ENCODE results near the gene DNAI1.
"Not testable (repeated sequence)": the region's sequence is repeated elsewhere in the genome, so short reads cannot be mapped to it uniquely, and the experiment has no call there.

DNAI1 gene

DNA sequence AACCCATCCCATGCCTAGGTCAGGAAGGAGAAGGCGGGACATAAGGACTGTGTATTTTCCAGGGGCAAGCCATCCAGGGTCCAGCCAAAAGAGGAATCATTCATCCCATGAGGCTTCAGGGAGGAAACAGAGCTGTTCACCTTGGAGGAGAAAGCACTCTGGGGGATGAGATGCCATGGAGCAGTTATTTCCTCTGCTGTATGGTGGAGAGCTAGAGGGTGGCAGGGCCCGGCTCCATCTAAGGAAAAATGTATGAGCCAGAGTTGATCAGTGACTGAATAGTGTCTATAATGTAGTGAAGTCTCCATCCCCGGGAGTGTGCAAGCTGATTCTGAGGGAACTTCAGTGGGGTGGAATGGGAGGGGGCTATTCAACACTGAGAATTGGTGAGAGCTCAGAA is 56.2 kb downstream of the DNAI1 start:
- no peak for DNase-seq

DNA sequence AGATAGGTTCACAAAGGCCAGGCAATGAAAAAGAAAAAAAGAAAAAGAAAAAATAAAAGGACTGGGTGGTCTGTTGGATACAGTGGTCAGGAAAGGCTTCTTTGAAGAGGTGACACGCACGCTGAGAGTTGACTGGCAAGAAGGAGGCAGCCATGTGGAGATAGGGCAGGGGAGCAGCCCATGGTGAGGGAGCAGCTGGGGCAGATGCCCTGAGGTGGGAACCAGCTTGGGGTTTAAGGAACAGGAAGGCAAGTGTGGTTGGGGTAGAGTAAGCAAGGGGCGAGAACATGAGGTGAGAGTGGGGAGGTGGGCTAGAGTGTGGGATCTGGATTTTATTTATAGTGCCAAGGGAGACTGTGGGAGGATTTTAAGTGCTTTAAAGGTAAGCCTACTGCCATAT is 57.4 kb downstream of the DNAI1 start:
- no peak for DNase-seq

DNA sequence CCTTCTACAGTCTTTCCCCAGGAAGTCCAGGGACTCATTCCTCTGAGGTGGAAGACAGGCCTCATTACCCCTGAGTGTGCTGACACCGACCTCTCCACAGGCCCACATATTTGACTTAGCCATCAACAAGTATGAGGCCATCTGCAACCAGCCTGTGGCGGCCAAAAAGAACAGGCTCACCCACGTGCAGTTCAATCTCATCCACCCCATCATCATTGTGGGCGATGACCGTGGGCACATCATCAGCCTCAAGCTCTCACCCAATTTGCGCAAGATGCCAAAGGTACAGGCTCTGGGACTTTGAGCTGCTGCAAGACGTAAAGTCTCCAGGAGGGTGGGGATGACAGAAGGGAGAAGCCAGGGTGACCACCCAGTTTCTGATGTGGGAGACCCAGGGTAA is 58.6 kb downstream of the DNAI1 start:
- no peak for DNase-seq

GRCh38 chr9:34518110-34518616 is 59.6 kb downstream of the DNAI1 start:
- DNase-seq: no peak

DNA sequence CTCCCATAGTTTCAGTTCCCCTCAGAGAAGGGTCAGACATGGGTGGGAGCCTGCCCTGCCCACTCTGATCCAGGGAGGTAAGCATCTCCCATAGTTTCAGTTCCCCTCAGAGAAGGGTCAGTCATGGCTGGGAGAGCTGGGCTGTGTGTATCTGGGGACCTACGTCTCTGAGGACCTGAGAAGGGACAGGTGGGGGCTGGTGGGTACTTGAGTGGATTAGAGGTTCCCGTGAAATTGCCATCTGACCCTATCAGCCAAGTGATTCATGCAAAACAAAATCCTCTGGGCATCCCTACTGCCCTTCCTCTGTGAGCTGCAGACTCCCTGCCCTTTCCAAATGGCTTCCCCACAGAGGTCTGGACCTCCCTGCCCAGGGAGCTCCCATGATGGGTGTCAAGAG is 60.3 kb downstream of the DNAI1 start:
- DNase-seq: no peak

DNA sequence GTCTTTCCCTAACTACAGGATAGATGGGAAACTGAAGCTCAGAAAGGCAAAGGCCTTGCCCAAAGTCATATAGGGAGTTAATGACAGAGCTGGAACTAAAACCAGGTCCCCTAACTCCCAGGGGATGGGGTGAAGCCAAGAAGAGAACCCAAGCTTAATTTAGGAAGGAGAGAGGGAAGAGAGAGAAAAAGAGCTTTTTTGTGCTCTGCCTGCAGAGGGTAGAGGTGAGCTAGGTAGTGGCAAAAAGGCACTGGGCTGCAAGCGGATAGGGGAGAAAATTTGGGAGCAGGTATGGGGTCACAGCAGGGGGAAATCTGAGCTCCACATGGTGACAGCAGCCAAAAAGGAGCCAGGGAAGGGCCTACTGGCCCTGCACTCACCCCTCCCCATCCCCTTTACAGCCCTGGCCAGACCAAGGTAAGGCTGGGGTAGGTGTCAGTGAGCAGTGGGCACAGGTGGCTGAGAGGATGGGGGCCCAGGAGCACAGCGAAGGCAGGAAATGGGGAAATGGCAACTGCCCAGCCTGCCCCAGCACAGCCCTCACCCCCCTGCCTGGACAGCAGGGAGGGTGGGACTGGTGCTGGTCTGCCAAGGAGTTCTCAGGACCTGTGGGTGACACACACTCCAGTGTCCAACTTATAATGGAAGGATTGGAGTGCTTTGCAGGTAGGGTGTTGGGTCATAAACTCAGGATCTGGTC is 60.9 kb downstream of the DNAI1 start:
- no peak for DNase-seq

DNA sequence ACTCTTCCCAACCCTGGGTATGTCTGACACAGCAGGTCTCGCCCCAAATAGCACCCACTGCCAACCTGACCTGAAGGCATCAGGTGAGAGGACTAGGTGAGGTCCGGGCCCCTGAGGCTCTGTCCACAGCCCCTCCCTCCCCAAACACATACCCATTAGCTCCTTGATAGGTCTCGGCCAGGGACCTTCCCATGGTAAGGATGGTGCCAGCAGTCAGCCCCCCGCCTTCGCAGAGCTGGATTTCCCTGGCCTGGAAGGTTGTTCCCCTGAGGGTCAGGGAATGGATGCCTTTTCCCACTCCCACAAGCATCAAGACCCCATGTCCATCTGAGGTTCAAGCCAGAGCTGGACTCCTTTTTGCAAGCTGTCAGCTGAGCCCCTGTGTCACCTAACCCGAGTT is 61.5 kb downstream of the DNAI1 start:
- no peak for DNase-seq

- no peak for DNase-seq
These were observed 62.1 kb downstream of the DNAI1 start for GRCh38 chr9:34520505-34521385.

DNA sequence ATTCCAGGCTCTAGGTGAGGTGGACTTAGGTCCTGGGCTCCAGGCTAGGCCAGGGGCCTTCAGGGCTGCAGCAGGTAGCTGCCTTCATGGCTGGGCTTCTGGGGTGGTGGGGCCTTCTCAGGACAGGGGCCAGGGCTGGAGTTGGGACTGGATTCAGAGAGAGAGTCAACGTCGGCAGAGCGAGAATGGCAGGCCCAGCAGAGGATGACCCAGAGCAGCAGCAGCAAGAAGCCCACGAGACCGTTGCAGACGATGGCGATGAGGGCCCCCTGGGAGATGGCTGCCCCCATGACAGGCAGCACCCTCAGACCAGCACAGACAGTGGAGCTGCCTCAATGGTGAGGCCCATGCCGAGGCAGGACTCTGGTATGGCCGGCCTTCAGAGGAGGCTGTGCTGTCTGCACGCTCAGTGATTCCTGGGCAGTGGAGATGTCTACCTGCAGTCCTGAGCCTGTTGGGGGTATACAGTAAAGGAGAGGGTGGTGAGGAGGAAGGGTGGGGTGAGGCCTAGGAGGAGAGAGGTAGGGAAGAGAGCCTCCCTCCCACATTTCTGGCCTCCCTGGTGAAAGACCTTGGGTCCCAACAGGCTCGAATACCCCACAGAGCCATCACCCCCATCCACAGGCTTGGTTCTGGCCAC is 62.9 kb downstream of the DNAI1 start:
- DNase-seq: no peak

GRCh38 chr9:34522091-34522887 is 63.7 kb downstream of the DNAI1 start:
- no peak for DNase-seq

- peak; percentile 89 for DNase-seq
These were observed 64.6 kb downstream of the DNAI1 start, which contains the start of gene ENHO for GRCh38 chr9:34522971-34523797. ENHO (minus strand) TSS chr9:34522990; CDS start chr9:34521695, 1,295 bp downstream.

- no peak for DNase-seq
These were observed 65.7 kb downstream of the DNAI1 start for GRCh38 chr9:34524349-34524748.

DNA sequence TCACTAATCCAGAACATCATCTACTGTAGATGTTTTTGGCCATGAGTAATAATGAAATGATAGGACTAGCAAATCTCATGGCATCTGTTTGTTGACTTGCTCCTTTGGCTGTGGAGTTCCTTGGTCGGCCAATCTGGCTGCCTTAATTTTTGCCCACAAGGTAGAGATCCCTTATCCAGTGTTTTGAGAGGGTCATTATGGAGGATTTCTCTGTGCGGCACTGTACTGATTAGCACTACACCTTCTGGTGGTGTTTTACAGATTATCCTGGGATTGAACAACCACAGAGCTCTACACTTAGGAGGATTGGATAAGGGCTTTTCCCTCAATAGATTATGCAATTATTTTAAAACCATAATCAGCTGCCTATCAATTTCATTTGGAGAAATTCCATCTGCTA is 67.4 kb downstream of the DNAI1 start:
- DNase-seq: no peak

GRCh38 chr9:34532041-34532440 is 73.4 kb downstream of the DNAI1 start:
- DNase-seq: not testable (repeated sequence)

GRCh38 chr9:34536685-34537084 is 78.1 kb downstream of the DNAI1 start:
- DNase-seq: no peak

- no peak for DNase-seq
These were observed 82.2 kb downstream of the DNAI1 start for GRCh38 chr9:34540827-34541226.

- DNase-seq: no peak
These were observed 82.9 kb downstream of the DNAI1 start for GRCh38 chr9:34541540-34541939.

GRCh38 chr9:34544035-34544434 is 85.4 kb downstream of the DNAI1 start:
- DNase-seq: no peak

DNA sequence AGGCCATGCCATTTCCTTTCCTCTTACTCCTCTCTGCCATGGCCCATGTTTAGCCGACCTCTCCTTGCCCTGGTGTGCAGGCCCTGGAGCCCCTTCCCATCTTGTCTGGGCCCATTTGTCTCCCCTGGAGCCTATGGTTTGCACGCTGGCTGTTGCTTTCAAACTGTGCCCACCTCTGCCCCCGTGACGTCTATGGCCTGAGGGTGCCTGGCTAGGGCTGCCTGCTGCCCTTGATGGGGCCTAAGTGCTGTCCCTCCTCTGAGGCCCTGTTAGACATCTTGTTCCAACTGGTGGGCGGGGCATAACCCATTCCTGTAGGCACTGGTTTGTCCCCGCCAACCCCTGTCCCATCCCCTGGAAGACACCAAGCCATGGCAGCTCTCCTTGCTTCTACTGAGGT is 86.9 kb downstream of the DNAI1 start:
- no peak for DNase-seq

GRCh38 chr9:34546102-34546833 is 87.7 kb downstream of the DNAI1 start:
- no peak for DNase-seq
